A549 (cell line): ENCODE measurements around the gene MON2.

ENCODE experiments used
- CEBPB ChIP-seq, 2 experiments: fragments of >200 bp in 1 of 2; sonication (Bioruptor Twin) in 1 of 2; formaldehyde crosslinking in 1 of 2; IDR thresholded peaks; 2 replicates each; pipeline ENCODE4 v1.6.1; 2012 to 2016
- CTCF ChIP-seq: fragments of >200 bp; sonication (Bioruptor Twin); formaldehyde crosslinking; IDR thresholded peaks from 3 replicates; pipeline ENCODE4 v1.5.1; 2016
- REST ChIP-seq: fragments of 200-600 bp; sonication (generic); IDR thresholded peaks from 2 replicates; pipeline ENCODE4 v1.6.1; 2016; ENCODE audit warnings: antibody characterized with exemption, mild to moderate bottlenecking, moderate library complexity

GRCh38 chr12:62458626-62459025 lies 8.0 kb upstream of the MON2 start:
- no peak for TF ChIP-seq CEBPB (IDR thresholded peaks at IDR 0.05)
- TF ChIP-seq CTCF, result no peak
- TF ChIP-seq REST, result no peak
